Left renal cortex interstitium (tissue), 4 donors: ENCODE measurements around the gene MED19. TPM values are rescaled to one million over a fixed set of nuclear protein-coding genes. Genes with fewer than 3 reads are reported as not detected.
"Not testable (repeated sequence)": the region's sequence is repeated elsewhere in the genome, so short reads cannot be mapped to it uniquely, and the experiment has no call there.

Experiments used
- DNase-seq, 4 donors: peaks; one replicate each; pipeline ENCODE4 v3.0.0-alpha.2; 2013; ENCODE audit warnings: low read depth in 4 of 4, low spot score in 2 of 4, missing footprints in 1 of 4
- polyA plus RNA-seq, 4 donors: library from polyadenylated mRNA; unstranded; fragments of 120-200 nt; gene quantifications; one replicate each; pipeline ENCODE4 v1.2.1, GENCODE V29; 2013; ENCODE audit not compliant: insufficient read length in 4 of 4

The MED19 gene
- polyA plus RNA-seq, 4 donors = 16.7 to 25.9 (median 22.5) TPM

DNA sequence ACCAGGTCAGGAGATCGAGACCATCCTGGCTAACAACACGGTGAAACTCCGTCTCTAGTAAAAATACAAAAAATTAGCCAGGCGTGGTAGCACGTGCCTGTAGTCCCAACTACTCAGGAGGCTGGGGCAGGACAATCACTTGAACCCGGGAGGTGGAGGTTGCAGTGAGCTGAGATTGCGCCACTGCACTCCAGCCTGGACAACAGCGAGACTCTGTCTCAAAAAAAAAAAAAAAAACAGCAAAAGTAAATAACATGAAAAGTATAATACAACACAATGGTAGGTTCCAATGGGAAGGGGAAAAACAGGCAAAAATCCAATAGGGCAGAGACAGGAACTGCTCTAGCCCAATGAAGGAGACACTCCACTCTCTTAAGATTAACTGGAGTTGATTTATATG is 6.6 kb downstream of the MED19 start:
- DNase-seq = not testable (repeated sequence)

DNA sequence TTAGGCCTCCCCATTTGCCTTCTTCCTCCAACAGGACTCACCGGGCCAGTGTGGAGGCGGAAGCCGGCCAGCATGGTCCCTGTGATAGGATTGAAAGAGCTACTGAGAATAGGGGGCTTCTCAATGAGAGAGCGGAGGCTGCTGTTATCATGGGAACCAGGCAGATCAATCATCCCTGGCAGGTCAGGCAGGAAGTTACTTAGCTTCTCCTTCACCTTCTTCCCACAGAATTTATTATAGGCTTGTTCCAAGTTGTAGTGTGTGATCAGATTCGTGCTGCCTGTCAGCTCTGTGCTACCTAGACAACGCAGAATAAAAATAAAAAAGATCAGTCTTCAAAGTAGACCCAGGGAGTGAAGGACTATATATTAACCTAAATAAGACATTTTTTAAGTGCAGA is 7.1 kb downstream of the MED19 start:
- no peak for DNase-seq

DNA sequence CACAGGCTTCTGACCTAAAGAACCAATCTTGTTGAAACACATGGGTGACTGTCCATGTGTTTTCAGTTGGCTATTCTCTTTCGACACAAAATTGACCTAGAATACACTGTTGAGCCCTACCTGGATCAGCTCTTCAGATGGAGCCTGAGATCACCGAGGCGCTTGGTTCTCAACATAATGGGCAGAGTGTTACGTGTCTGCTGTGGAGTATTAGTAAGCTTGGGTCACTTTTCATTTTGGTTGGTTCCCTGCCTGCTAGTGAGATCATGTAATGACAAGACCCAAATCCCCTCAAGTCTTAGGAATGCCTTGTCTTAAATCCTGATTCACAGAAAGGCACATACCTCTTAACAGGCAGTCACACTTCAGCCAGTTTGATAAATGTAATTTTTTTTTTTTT is 8.7 kb downstream of the MED19 start:
- DNase-seq = no peak

DNA sequence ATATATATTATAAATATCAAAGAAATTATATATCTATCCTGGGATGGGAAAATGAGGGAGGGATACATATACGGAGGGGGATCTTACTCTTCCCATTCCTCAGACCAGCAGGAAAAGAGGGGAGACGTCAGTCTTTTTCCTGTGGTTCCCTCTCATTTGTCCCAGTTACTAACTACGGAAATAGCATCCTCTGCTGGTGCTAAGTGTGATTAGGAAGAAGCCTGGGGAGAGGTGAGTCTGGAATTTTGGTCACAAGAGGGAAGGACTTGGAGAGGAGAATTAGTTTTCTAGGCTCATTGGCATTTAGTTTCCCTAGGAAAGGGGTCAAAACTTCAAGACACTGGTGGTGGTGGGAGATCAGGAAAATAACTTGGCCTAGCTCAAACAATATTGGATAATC is 11.6 kb downstream of the MED19 start:
- DNase-seq = no peak

DNA sequence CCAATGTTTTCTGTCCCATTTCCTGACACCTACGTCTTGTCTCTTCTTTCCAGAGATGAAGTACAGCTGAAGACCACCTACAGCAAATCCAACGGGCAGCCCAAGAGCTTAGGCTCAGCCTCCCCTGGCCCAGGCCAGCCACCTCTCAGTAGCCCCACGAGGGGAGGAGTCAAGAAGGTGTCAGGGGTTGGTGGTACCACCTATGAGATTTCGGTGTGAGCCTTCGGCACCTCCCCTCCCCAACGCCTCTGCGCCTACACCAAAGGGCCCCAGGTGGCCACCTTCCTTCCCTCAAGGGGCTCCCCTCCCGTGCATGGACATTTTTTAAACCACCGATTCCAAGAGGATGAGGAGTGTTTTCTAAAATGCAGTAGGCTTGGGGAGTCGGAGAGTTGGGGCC is 12.2 kb downstream of the MED19 start:
- DNase-seq = no peak

DNA sequence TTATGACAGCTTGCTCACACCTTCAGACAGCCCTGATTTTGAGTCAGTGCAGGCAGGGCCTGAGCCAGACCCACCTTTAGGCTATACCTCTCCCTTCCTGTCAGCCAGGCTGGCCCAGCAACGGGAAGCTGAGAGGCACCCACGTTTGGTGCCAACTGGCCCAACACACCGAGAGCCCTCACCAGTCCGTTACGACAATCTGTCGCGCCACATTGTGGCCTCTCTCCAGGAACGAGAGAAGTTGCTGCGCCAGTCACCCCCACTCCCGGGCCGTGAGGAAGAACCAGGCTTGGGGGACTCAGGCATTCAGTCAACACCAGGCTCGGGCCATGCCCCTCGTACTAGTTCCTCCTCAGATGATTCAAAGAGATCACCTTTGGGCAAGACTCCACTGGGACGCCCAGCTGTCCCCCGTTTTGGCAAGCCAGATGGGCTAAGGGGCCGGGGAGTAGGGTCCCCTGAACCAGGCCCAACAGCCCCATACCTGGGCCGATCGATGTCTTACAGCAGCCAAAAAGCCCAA is 13.1 kb downstream of the MED19 start:
- no peak for DNase-seq

DNA sequence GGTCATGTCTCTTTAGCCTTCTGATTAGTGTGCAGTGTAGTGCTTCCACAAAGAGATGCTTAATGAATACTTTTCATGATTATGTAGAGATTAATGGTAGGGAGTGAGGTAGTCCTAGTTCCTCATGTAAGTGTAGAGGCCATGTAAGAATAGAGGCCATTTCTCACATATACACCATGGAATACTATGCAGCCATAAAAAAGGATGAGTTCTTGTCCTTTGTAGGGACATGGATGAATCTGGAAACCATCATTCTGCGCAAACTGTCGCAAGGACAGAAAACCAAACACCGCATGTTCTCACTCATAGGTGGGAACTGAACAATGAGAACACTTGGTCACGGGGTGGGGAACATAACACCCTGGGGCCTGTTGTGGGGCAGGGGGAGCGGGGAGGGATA is 21.5 kb downstream of the MED19 start:
- DNase-seq = not testable (repeated sequence)

DNA sequence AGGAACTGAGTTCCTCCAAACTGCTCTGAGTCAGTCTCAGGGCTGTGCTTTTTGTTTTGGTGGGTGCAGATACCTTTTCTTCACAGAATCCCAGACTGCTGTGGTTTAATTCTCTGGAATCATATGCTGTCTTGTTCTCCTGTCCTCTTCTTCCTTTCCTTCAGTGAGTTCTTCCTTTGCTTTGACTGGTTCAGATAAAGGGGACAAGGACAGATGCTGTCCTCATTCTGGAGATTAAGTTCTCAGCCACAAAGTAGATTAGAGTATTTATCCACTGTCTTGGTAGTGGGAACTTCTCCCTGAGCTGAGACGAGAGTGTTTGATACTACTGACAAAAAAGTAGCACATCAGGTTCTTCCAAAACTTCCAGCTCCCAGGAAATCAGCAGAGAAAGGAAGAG is 30.8 kb downstream of the MED19 start:
- no peak for DNase-seq

DNA sequence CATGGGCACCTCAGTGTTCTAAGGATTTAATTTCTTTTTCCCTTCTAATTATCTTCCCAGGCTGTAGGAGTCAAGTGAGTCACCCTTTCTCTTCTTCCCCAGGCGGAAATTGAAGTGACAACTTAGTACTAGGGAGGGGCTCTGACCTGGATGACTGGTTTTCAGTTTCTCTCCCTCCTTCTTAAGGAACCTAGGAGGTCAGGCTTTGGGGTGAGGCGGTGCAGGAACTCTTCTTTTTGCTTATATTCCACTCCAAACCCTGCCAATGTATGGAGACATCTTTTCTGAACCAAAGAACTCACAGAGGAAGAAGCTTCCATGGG is 31.5 kb downstream of the MED19 start:
- DNase-seq = no peak

DNA sequence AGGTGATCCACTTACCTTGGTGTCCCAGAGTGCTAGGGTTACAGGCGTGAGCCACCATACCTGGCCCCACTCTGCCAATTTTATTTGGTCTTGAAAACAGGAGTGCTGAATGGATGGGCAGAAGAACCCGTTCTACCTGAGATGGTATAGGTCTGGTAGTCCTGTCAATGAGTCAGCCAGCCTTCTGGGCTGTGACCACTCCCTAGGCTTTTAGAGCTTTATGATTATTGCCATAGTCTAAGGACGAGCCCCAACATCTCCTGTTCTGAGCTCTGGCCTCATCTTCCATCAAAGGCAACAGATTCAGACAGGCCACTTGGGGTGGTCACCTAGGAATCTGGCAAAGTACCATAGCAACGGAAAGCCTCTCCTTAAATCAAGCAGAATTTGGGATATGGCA is 32.6 kb downstream of the MED19 start:
- DNase-seq = no peak

DNA sequence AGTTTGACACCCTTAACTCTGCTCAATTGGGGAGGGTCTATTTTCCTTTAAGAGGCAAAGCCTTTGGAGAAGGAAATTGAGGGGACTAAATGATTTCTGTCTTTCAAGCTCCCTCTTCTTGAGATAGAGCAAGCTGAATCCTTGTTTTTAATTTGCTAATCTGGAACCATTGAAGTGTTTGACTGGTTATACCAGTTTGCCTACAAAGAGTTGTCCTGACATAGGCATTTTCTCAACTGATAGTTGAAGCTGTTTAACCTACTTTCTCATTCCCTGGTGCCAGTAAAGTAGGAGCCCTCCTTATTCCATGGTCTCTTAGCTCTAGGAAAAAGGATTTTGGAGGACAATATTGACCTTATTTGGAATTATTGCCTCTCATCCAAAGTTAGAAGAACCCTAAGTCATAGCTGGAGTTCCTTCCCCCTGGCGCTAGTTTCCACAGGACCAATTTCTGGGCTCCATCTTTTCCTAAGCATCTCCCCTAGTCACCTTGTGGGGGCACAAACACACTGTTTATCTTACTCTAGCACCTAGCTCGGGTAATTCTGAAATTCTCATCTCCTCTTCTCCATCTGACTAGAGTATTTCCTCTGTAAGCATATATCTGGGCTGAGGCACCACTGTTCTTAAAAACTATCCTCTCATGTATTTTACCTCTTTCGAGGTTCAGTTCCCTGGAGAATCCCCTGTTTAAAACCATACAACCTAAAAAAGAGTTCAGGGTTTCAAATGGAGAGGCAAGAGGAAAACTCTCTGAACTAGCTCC is 36.7 kb downstream of the MED19 start:
- DNase-seq = no peak

DNA sequence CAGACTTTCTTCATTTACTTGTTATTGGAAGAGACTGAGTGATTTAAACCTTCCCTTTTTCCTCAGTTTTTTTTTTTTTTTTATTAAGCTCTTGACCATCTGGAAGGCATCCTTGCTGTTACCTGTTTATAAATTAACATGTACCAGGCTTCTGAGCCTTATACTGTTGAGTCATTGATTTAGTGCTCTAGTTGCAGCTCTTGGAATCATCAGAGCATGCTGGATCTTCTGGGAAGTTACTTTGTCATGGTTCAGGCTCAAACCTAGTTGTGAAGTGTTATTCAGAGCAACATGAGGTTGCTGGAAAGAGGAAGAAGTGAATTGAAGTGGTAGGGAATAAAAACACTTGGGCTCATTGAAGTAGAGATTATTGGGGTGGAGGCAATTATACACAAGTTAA is 37.8 kb downstream of the MED19 start:
- no peak for DNase-seq

DNA sequence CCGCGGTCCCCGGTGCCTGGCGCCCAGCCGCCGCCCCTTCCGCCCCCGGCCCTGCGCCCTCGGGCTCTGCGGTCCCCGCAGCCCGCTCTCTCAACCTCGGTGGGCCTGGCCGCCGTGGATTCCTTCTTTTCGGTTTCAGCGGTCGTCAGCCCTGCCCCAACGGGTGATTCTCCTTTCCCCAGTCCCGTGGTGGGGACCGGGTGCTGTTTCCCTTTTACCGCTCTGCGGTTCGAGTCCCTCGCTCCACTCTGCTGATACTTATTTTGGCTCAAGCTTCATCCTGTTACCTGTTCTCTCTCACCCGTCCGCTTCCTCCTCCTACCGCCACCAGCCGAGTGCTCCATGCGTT is 43.6 kb downstream of the MED19 start:
- DNase-seq = no peak

DNA sequence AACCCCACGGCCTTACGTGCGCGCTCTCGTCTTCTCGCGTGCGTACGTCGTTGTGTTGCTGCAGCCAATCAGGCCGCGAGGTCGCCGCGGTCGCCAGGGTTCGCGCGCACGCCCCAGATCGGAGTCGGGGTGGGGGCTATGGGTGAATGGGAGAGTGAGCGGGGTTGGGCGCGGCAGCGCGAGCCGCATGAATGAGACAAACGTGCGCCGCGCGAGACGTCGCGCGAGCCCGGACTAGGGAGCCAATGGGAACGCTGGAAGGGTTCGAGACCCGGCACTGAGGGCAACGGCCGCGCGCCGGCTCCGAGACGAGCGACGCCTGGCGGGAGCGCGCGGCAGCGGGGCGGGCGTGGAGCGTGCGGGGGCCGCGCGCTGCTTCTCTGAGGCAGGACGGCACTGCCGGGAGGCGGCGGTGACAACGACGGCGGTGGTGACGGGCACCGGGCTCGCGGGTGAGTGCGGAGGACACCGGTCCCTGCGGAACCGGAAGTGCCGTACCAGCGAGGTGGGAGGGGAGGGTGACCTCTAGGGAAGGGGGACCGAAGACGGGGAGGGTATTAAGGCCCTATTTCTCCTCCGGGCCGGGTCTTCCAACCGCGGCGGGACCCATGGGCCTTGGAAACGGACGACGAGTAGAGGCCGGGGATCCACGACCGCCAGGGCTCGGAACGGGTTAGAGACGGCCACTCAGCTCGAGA is 44.1 kb downstream of the MED19 start, which contains the start of gene ZDHHC5:
Gene ZDHHC5, plus strand, starts transcription at position 379 of the 698 bp plus-strand sequence. CDS start 4,977 bp downstream, outside the sequence.
- DNase-seq = peak in 1 of 4 donors; percentile 97

DNA sequence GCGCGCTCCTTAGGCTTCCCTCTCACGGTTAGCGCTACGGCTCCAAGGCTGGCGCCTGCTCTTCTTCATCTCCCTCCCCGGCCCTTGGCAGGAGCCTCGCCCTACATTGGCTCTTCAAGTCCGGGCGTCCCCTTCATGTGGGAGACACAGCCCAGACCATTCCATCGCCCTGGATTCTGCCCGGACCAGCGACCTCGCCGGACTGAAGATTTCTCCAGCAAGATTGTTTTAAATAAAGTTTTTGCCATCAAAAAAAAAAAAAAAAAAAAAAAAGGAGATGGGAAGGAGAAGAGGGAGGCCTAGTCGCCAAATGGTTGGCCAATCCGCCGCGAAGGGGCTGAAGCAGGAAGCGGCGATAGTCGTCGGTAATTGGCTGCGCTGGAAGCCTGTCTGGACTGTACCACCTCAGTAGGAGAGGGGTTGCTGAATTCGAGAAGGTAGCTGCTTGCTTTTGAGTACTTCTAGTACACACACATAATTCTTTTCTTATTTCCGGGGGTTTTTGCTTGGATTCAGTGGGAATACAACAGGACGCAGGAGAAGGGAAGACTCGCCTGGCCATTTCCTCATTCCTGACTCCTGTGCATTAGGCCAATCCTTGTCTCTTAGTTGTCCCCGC is 44.8 kb downstream of the MED19 start:
- peak; percentile 96 to 100 (median 99) for DNase-seq

DNA sequence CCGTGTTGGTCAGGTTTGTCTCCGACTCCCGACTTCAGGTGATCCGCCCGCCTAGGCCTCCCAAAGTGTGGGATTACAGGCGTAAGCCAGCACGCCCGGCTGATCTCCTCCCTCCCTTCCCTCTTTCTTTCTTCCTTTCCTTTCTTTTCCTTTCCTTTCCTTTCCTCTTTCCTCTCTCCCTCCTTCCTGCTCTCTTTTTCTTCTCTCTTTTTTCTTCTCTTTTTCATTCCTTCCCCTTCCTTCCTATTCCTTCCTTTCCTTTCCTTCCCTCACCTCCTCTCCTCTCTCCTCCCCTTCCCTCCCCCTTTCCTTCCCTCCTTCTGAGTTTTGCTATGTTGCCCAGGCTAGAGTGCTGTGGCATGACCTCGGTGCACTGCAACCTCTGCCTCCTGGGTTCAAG is 48.0 kb downstream of the MED19 start:
- DNase-seq = no peak

DNA sequence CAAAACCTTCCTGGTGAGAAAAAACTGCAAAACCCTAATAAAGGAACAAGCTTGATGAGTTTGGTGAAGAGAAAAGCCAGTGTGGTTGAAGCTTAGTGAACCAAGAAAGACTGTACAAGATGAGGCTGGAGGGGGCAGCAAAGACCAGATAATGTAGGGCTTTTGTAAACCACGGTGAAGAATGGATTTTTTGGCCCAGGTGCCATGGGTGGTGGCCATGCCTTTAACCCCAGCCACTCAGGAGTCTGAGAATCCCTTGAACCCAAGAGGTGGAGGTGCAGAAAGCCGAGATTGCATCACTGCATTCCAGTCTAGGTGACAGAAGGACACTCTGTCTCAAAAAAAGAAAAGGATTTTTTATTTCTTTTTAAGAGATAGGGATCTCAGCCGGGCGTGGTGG is 49.1 kb downstream of the MED19 start:
- no peak for DNase-seq

DNA sequence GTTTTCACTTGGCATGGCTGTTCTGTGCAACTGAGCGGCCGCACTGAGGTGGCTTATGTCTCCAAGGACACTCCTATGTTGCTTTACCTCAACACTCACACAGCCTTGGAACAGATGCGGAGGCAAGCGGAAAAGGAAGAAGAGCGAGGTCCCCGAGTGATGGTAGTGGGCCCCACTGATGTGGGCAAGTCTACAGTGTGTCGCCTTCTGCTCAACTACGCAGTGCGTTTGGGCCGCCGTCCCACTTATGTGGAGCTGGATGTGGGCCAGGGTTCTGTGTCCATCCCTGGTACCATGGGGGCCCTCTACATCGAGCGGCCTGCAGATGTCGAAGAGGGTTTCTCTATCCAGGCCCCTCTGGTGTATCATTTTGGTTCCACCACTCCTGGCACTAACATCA is 52.3 kb downstream of the MED19 start:
- no peak for DNase-seq

DNA sequence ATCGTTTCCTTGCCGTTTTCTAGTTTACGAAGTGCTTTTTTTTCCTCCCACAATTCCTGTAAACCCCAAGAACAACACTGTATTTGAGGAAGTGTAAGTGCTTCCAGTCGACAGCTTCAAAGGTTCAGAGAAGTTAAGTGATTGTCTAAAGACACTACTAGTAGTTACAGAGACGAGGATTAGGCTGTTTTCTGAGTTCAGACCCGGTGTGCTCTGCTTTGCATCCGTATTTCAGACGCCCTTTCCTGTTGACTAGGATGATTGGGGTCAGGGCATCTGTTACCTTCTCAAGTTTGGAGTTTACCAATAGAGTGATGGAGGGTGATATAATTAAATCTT is 54.0 kb downstream of the MED19 start:
- DNase-seq = no peak

DNA sequence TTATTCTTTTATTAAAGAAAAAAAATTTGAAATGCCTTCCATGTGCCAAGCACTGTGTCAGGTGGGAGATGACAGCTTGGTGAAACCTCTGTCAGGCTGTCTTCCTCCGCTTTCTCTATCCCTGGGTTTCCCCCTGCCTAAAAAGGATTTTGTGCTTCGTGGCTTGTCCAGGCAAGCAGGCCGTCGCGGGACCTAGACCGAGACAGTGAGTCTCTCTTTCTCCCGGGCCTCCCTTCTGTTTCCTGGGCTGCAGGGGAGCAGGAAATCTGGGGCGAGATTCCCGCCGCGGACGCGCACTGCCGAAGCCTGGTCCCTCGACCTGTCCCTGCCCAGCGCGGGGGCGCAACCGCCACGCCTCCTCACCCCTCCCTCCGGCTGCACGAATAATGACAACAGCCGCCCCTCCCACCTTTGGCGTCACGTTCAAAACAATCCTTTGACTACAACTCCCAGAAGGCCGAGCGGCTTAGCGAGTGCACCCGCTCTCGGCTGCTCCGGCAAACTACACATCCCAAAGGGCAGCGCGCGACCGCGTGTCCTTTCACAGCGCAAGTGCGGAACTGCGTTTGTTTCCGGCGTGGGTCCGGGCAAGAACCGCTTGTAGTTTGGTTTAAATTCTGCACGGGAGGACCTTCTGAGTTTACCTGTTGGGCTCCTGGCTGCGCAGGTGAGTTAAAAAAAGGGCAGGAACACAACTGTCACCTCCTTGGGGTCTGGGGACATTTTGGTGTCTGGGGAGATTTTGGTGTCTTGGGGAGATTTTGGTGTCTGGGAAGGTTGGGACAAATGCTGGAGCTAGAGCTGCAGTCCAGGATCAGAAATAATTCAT is 54.6 kb downstream of the MED19 start, which contains the start of gene CLP1:
Gene CLP1, plus strand, starts transcription at position 569 of the 829 bp plus-strand sequence. CDS start 1,715 bp downstream, outside the sequence.
- peak; percentile 93 to 99 (median 96) for DNase-seq

DNA sequence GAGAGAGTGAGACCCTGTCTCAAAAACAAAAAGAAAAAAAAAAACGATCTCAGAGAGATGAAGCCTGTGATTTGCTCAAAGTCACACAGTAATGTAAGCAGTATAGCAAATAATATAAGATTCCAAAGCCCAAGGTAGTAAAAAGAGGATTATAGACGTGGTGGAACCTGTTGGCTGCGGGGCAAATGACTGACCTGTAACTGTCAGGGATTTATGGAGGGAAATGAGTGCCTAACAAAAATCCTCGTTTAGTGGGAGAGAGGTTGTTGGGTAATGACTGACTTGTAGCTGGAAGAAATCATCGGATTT is 55.2 kb downstream of the MED19 start:
- DNase-seq = no peak
